Adipocyte (in vitro differentiated cells): ENCODE measurements around the gene MYO1D.
"Not testable (repeated sequence)": the region's sequence is repeated elsewhere in the genome, so short reads cannot be mapped to it uniquely, and the experiment has no call there.

Experiments
- DNase-seq: peaks from one replicate; pipeline ENCODE4 v3.0.0-alpha.2; 2015; ENCODE audit warnings: low read depth
- H3K27me3 ChIP-seq: replicated peaks from 2 replicates; pipeline ENCODE4 v1.7.0; 2013; ENCODE audit warnings: mild to moderate bottlenecking, low read length, moderate library complexity; ENCODE audit not compliant: control insufficient read depth, insufficient read depth
- H3K36me3 ChIP-seq: 2 replicates; pipeline ENCODE4 v1.7.0; 2013; ENCODE audit warnings: low read length, mild to moderate bottlenecking, moderate library complexity; ENCODE audit not compliant: control insufficient read depth, insufficient read depth, severe bottlenecking
- H3K4me1 ChIP-seq: 2 replicates; pipeline ENCODE4 v1.7.0; 2013; ENCODE audit warnings: mild to moderate bottlenecking, low read length, moderate library complexity; ENCODE audit not compliant: control insufficient read depth, insufficient read depth
- H3K4me3 ChIP-seq: 2 replicates; pipeline ENCODE4 v1.7.0; 2013; ENCODE audit warnings: mild to moderate bottlenecking, low read length, moderate library complexity
- H3K9ac ChIP-seq: 2 replicates; pipeline ENCODE4 v1.7.0; 2013; ENCODE audit warnings: mild to moderate bottlenecking, low read length, moderate library complexity
- H3K9me3 ChIP-seq: 2 replicates; pipeline ENCODE4 v1.7.0; 2013; ENCODE audit warnings: mild to moderate bottlenecking, low read length, moderate library complexity; ENCODE audit not compliant: control insufficient read depth

The MYO1D gene

GRCh38 chr17:32664936-32665583, 211.9 kb downstream of the MYO1D start:
- Histone ChIP-seq H3K9me3 (no peaks in the 10 kb centered on the region), H3K9ac (no peak overlapping the region), H3K27me3 (no peaks in the 10 kb centered on the region), H3K4me1 (no peaks in the 10 kb centered on the region), H3K4me3 (no peak overlapping the region), H3K36me3 (no peaks in the 10 kb centered on the region)
- DNase-seq = no peak

- H3K4me3 ChIP-seq = no peak overlapping the region
- DNase-seq = no peak
- H3K9ac ChIP-seq = no peak overlapping the region
- H3K9me3 ChIP-seq = no peaks in the 10 kb centered on the region
- H3K4me1 ChIP-seq = no peaks in the 10 kb centered on the region
- H3K27me3 ChIP-seq = no peaks in the 10 kb centered on the region
- peaks cover 29% of the 10 kb centered on the region for H3K36me3 ChIP-seq
These were observed 216.4 kb downstream of the MYO1D start for GRCh38 chr17:32660496-32660985.

- no peaks in the 10 kb centered on the region for H3K4me1 ChIP-seq
- peak; percentile 75 for DNase-seq
- no peaks in the 10 kb centered on the region for H3K27me3 ChIP-seq
- peaks cover 37% of the 10 kb centered on the region for H3K36me3 ChIP-seq
- no peak overlapping the region for H3K4me3 ChIP-seq
- no peak overlapping the region for H3K9ac ChIP-seq
- H3K9me3 ChIP-seq = no peaks in the 10 kb centered on the region
These were observed 217.5 kb downstream of the MYO1D start for GRCh38 chr17:32659419-32659842.

GRCh38 chr17:32658470-32659418, 218.2 kb downstream of the MYO1D start:
- H3K4me3 ChIP-seq = no peak overlapping the region
- H3K36me3 ChIP-seq = peaks cover 44% of the 10 kb centered on the region
- no peaks in the 10 kb centered on the region for H3K4me1 ChIP-seq
- no peaks in the 10 kb centered on the region for H3K27me3 ChIP-seq
- H3K9ac ChIP-seq = no peak overlapping the region
- no peaks in the 10 kb centered on the region for H3K9me3 ChIP-seq
- no peak for DNase-seq

- no peak for DNase-seq
- no peak overlapping the region for H3K4me3 ChIP-seq
- H3K27me3 ChIP-seq = no peaks in the 10 kb centered on the region
- peaks cover 60% of the 10 kb centered on the region for H3K36me3 ChIP-seq
- no peak overlapping the region for H3K9ac ChIP-seq
- no peaks in the 10 kb centered on the region for H3K4me1 ChIP-seq
- no peaks in the 10 kb centered on the region for H3K9me3 ChIP-seq
These were observed 220.0 kb downstream of the MYO1D start for GRCh38 chr17:32656886-32657285.

- Histone ChIP-seq H3K4me1 (no peaks in the 10 kb centered on the region), H3K4me3 (no peak overlapping the region)
- no peak for DNase-seq
These were observed 222.6 kb downstream of the MYO1D start for GRCh38 chr17:32654324-32654723.

GRCh38 chr17:32651084-32651483, 225.8 kb downstream of the MYO1D start:
- Histone ChIP-seq H3K9me3 (peaks cover 18% of the 10 kb centered on the region), H3K9ac (no peak overlapping the region)

More at GRCh38 chr17:32654324-32654723, 222.6 kb downstream of the MYO1D start:
- Histone ChIP-seq H3K9ac (no peak overlapping the region), H3K36me3 (peaks cover 86% of the 10 kb centered on the region), H3K9me3 (peaks cover 13% of the 10 kb centered on the region), H3K27me3 (no peaks in the 10 kb centered on the region)

GRCh38 chr17:32648450-32648849, 228.5 kb downstream of the MYO1D start:
- Histone ChIP-seq H3K27me3 (no peaks in the 10 kb centered on the region), H3K9me3 (peaks cover 18% of the 10 kb centered on the region), H3K4me3 (no peak overlapping the region), H3K36me3 (peaks cover 61% of the 10 kb centered on the region), H3K9ac (no peak overlapping the region), H3K4me1 (no peaks in the 10 kb centered on the region)
- no peak for DNase-seq

More at GRCh38 chr17:32651084-32651483, 225.8 kb downstream of the MYO1D start:
- DNase-seq = no peak
- Histone ChIP-seq H3K4me3 (no peak overlapping the region), H3K27me3 (no peaks in the 10 kb centered on the region), H3K36me3 (peaks cover 82% of the 10 kb centered on the region), H3K4me1 (no peaks in the 10 kb centered on the region)

GRCh38 chr17:32646941-32647340, 230.0 kb downstream of the MYO1D start:
- Histone ChIP-seq H3K36me3 (peaks cover 49% of the 10 kb centered on the region), H3K4me3 (no peak overlapping the region), H3K9ac (no peak overlapping the region), H3K27me3 (no peaks in the 10 kb centered on the region), H3K9me3 (peaks cover 18% of the 10 kb centered on the region), H3K4me1 (no peaks in the 10 kb centered on the region)
- DNase-seq = no peak

GRCh38 chr17:32641514-32641913, 235.4 kb downstream of the MYO1D start:
- peaks cover 17% of the 10 kb centered on the region for H3K36me3 ChIP-seq
- not testable (repeated sequence) for H3K4me3 ChIP-seq, H3K27me3 ChIP-seq, H3K9me3 ChIP-seq, DNase-seq, H3K4me1 ChIP-seq, H3K9ac ChIP-seq

GRCh38 chr17:32636598-32637218, 240.2 kb downstream of the MYO1D start:
- DNase-seq = no peak
- Histone ChIP-seq H3K9ac (no peak overlapping the region), H3K4me1 (no peaks in the 10 kb centered on the region), H3K27me3 (no peaks in the 10 kb centered on the region), H3K4me3 (no peak overlapping the region), H3K9me3 (no peaks in the 10 kb centered on the region), H3K36me3 (peaks cover 13% of the 10 kb centered on the region)
